SK-N-SH treated with all-trans-retinoic acid at 6 μM for 48 hours (cell line): ENCODE data around the gene STPG1.

Source experiments
- ATAC-seq: fragments of 200-7000 bp; cut with Tn5 transposase; 3 replicates; pipeline ENCODE4 v1.9.1; 2020; ENCODE audit warnings: mild to moderate bottlenecking, moderate library complexity
- CREB5 ChIP-seq: fragments of 250-450 bp; sonication (Bioruptor Pico); IDR thresholded peaks from 2 replicates; pipeline ENCODE4 v1.5.1; 2020; ENCODE audit warnings: low read depth, mild to moderate bottlenecking, moderate library complexity
- CSDC2 ChIP-seq: fragments of 250-450 bp; sonication (Bioruptor Pico); IDR thresholded peaks from 2 replicates; pipeline ENCODE4 v1.5.0; 2020; ENCODE audit warnings: mild to moderate bottlenecking, moderate library complexity
- ESRRG ChIP-seq: fragments of 250-450 bp; sonication (Bioruptor Pico); IDR thresholded peaks from 2 replicates; pipeline ENCODE4 v1.6.1; 2021; ENCODE audit warnings: mild to moderate bottlenecking
- GLIS3 ChIP-seq: fragments of 250-450 bp; sonication (Bioruptor Pico); IDR thresholded peaks from 2 replicates; pipeline ENCODE4 v1.5.0; 2020; ENCODE audit warnings: mild to moderate bottlenecking, moderate library complexity
- ISL1 ChIP-seq: fragments of 250-450 bp; sonication (Bioruptor Pico); IDR thresholded peaks from 2 replicates; pipeline ENCODE4 v2.1.2; 2022; ENCODE audit warnings: mild to moderate bottlenecking, moderate library complexity
- OSR1 ChIP-seq: fragments of 250-450 bp; sonication (Bioruptor Pico); IDR thresholded peaks from 2 replicates; pipeline ENCODE4 v1.8.0; 2022; ENCODE audit warnings: moderate library complexity, mild to moderate bottlenecking, inconsistent platforms
- TCF4 ChIP-seq: fragments of 250-450 bp; sonication (Bioruptor Pico); IDR thresholded peaks from 2 replicates; pipeline ENCODE4 v1.8.0; 2021; ENCODE audit warnings: mild to moderate bottlenecking, moderate library complexity, borderline replicate concordance
- TOX ChIP-seq: fragments of 250-450 bp; sonication (Bioruptor Pico); IDR thresholded peaks from 2 replicates; pipeline ENCODE4 v1.8.0; 2021; ENCODE audit warnings: mild to moderate bottlenecking, moderate library complexity, borderline replicate concordance
- TSHZ2 ChIP-seq: fragments of 250-450 bp; sonication (Bioruptor Pico); IDR thresholded peaks from 2 replicates; pipeline ENCODE4 v1.5.0; 2020; ENCODE audit warnings: mild to moderate bottlenecking, moderate library complexity
- ZFP3 ChIP-seq: fragments of 250-450 bp; sonication (Bioruptor Pico); IDR thresholded peaks from 2 replicates; pipeline ENCODE4 v1.5.0; 2020; ENCODE audit warnings: mild to moderate bottlenecking, moderate library complexity
- ZFP30 ChIP-seq: fragments of 450-650 bp; formaldehyde crosslinking; IDR thresholded peaks from 2 replicates; pipeline ENCODE4 v1.5.0; 2022; ENCODE audit warnings: mild to moderate bottlenecking, moderate library complexity
- ZNF565 ChIP-seq: fragments of 450-650 bp; formaldehyde crosslinking; conservative IDR thresholded peaks from 2 replicates; pipeline ENCODE4 v1.5.0; 2020; ENCODE audit warnings: low read depth, mild to moderate bottlenecking, moderate library complexity
- ZNF70 ChIP-seq: fragments of 450-650 bp; formaldehyde crosslinking; IDR thresholded peaks from 2 replicates; pipeline ENCODE4 v1.5.0; 2020; ENCODE audit warnings: mild to moderate bottlenecking, moderate library complexity
- ZNF8 ChIP-seq: fragments of 450-650 bp; formaldehyde crosslinking; IDR thresholded peaks from 2 replicates; pipeline ENCODE4 v1.5.0; 2020; ENCODE audit warnings: mild to moderate bottlenecking, moderate library complexity
- TF ChIP-seq, protein P1 (sequence below): fragments of 250-450 bp; sonication (Bioruptor Pico); IDR thresholded peaks from 2 replicates; pipeline ENCODE4 v1.8.0; 2021; ENCODE audit warnings: low read depth, mild to moderate bottlenecking, moderate library complexity, borderline replicate concordance
- TF ChIP-seq, protein P2 (sequence below): fragments of 250-450 bp; sonication (Bioruptor Pico); IDR thresholded peaks from 2 replicates; pipeline ENCODE4 v1.5.1; 2021; ENCODE audit warnings: mild to moderate bottlenecking, moderate library complexity
- TF ChIP-seq, protein P3 (sequence below): fragments of 250-450 bp; sonication (Bioruptor Pico); IDR thresholded peaks from 2 replicates; pipeline ENCODE4 v1.8.0; 2020; ENCODE audit warnings: mild to moderate bottlenecking, moderate library complexity, borderline replicate concordance

The STPG1 gene

GRCh38 chr1:24415910-24416665 is 2.5 kb upstream of the STPG1 start (continued):
- TF ChIP-seq, protein P1, sequence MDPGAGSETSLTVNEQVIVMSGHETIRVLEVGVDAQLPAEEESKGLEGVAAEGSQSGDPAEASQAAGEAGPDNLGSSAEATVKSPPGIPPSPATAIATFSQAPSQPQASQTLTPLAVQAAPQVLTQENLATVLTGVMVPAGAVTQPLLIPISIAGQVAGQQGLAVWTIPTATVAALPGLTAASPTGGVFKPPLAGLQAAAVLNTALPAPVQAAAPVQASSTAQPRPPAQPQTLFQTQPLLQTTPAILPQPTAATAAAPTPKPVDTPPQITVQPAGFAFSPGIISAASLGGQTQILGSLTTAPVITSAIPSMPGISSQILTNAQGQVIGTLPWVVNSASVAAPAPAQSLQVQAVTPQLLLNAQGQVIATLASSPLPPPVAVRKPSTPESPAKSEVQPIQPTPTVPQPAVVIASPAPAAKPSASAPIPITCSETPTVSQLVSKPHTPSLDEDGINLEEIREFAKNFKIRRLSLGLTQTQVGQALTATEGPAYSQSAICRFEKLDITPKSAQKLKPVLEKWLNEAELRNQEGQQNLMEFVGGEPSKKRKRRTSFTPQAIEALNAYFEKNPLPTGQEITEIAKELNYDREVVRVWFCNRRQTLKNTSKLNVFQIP (CRISPR knock-in tag): no peak
- TF ChIP-seq ZFP30 (CRISPR knock-in tag) (no peak), ESRRG (CRISPR knock-in tag) (no peak)

GRCh38 chr1:24415334-24415909 is 1.8 kb upstream of the STPG1 start, which contains the start of gene NIPAL3:
TSS of gene NIPAL3 (plus strand) at chr1:24415802. CDS start at chr1:24419548, 3,746 bp downstream.
- TF ChIP-seq GLIS3 (CRISPR knock-in tag) (no peak), ISL1 (CRISPR knock-in tag) (no peak), ZNF70 (CRISPR knock-in tag) (no peak), TSHZ2 (CRISPR knock-in tag) (no peak), ZNF565 (CRISPR knock-in tag) (no peak), CREB5 (no peak), ZFP30 (CRISPR knock-in tag) (no peak), TOX (CRISPR knock-in tag) (no peak)
- TF ChIP-seq, protein P2, sequence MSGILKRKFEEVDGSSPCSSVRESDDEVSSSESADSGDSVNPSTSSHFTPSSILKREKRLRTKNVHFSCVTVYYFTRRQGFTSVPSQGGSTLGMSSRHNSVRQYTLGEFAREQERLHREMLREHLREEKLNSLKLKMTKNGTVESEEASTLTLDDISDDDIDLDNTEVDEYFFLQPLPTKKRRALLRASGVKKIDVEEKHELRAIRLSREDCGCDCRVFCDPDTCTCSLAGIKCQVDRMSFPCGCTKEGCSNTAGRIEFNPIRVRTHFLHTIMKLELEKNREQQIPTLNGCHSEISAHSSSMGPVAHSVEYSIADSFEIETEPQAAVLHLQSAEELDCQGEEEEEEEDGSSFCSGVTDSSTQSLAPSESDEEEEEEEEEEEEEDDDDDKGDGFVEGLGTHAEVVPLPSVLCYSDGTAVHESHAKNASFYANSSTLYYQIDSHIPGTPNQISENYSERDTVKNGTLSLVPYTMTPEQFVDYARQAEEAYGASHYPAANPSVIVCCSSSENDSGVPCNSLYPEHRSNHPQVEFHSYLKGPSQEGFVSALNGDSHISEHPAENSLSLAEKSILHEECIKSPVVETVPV: no peak
- TF ChIP-seq, protein P3, sequence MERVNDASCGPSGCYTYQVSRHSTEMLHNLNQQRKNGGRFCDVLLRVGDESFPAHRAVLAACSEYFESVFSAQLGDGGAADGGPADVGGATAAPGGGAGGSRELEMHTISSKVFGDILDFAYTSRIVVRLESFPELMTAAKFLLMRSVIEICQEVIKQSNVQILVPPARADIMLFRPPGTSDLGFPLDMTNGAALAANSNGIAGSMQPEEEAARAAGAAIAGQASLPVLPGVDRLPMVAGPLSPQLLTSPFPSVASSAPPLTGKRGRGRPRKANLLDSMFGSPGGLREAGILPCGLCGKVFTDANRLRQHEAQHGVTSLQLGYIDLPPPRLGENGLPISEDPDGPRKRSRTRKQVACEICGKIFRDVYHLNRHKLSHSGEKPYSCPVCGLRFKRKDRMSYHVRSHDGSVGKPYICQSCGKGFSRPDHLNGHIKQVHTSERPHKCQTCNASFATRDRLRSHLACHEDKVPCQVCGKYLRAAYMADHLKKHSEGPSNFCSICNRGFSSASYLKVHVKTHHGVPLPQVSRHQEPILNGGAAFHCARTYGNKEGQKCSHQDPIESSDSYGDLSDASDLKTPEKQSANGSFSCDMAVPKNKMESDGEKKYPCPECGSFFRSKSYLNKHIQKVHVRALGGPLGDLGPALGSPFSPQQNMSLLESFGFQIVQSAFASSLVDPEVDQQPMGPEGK (CRISPR knock-in tag): no peak
- TF ChIP-seq, protein P1 (CRISPR knock-in tag): no peak
- peak; percentile 91 for ATAC-seq

GRCh38 chr1:24414775-24415333 is 1.3 kb upstream of the STPG1 start:
- ATAC-seq: no peak
- TF ChIP-seq ZFP3 (CRISPR knock-in tag) (no peak), CSDC2 (CRISPR knock-in tag) (no peak), CREB5 (no peak), TOX (CRISPR knock-in tag) (no peak), ZNF8 (CRISPR knock-in tag) (no peak), OSR1 (CRISPR knock-in tag) (no peak), ESRRG (CRISPR knock-in tag) (no peak), TCF4 (CRISPR knock-in tag) (no peak), ZNF565 (CRISPR knock-in tag) (no peak), ZNF70 (CRISPR knock-in tag) (no peak)
- TF ChIP-seq, all 23 proteins: peak for 0
